ENCODE measurements around the gene FBXW12. TPM values are rescaled to one million over a fixed set of nuclear protein-coding genes. Genes with fewer than 3 reads are reported as not detected.

FBXW12 gene
- total and polyA plus RNA-seq, 2 experiments from 2014 or later, result not detected

- DNase-seq, result no peak
Measured at GRCh38 chr3:48338635-48339034, 33.4 kb upstream of the FBXW12 start.

GRCh38 chr3:48343432-48343831 is 28.6 kb upstream of the FBXW12 start:
- Histone ChIP-seq H3K9me2 (ENCODE audit: insufficient read depth) (no peaks in the 10 kb centered on the region), H4K20me1 (ENCODE audit: insufficient read depth) (no peaks in the 10 kb centered on the region), H3K27me3 (replicated peaks; ENCODE audit: insufficient read depth) (no peaks in the 10 kb centered on the region), H3K36me3 (ENCODE audit: low read depth) (no peaks in the 10 kb centered on the region), H3K4me3 (no peak overlapping the region), H3K4me2 (ENCODE audit: unreplicated experiment) (no peak overlapping the region), H3K27ac (no peak overlapping the region), H3K9me3 (ENCODE audit: low read depth) (no peaks in the 10 kb centered on the region), H3F3A (ENCODE audit: insufficient read depth) (no peaks in the 10 kb centered on the region), H2AFZ (no peak overlapping the region), H3K4me1 (ENCODE audit: insufficient read depth) (no peaks in the 10 kb centered on the region), H3K79me2 (ENCODE audit: insufficient read depth) (no peaks in the 10 kb centered on the region), H3K9ac (no peak overlapping the region)
- in situ Hi-C loops (cut with MboI), result no loop called here
- TF ChIP-seq EZH2phosphoT487 (IDR thresholded peaks at IDR 0.05; ENCODE audit: insufficient read depth, low read depth) (no peak), EZH2 (IDR thresholded peaks at IDR 0.05; ENCODE audit: insufficient read depth, poor library complexity, severe bottlenecking) (no peak)
- WGBS, 2 experiments (ENCODE audit: low coverage in 1 of 2, low lambda C conversion rate in 2 of 2, missing lambda C conversion rate in 2 of 2), result 79 to 89% methylated on average over 8 of the region's 8 CpGs
- no peak for DNase-seq

More at GRCh38 chr3:48338635-48339034, 33.4 kb upstream of the FBXW12 start:
- H3K9me2 ChIP-seq (ENCODE audit: insufficient read depth), result no peaks in the 10 kb centered on the region
- no peak overlapping the region for H3K4me3 ChIP-seq
- H3K9ac ChIP-seq, result no peak overlapping the region
- WGBS, 2 experiments (ENCODE audit: low coverage in 1 of 2, low lambda C conversion rate in 2 of 2, missing lambda C conversion rate in 2 of 2), result 64 to 68% methylated on average over 4 of the region's 4 CpGs
- peaks cover 19% of the 10 kb centered on the region for H3K27me3 ChIP-seq (replicated peaks; ENCODE audit: insufficient read depth)
- H3K9me3 ChIP-seq (ENCODE audit: low read depth), result no peaks in the 10 kb centered on the region
- no peaks in the 10 kb centered on the region for H3K4me1 ChIP-seq (ENCODE audit: insufficient read depth)
- in situ Hi-C loops (cut with MboI), result no loop called here
- TF ChIP-seq EZH2phosphoT487 (IDR thresholded peaks at IDR 0.05; ENCODE audit: insufficient read depth, low read depth), result no peak
- TF ChIP-seq EZH2 (IDR thresholded peaks at IDR 0.05; ENCODE audit: insufficient read depth, poor library complexity, severe bottlenecking), result no peak
- H3F3A ChIP-seq (ENCODE audit: insufficient read depth), result no peaks in the 10 kb centered on the region
- no peaks in the 10 kb centered on the region for H3K79me2 ChIP-seq (ENCODE audit: insufficient read depth)
- H3K36me3 ChIP-seq (ENCODE audit: low read depth), result no peaks in the 10 kb centered on the region
- no peak overlapping the region for H2AFZ ChIP-seq
- no peak overlapping the region for H3K4me2 ChIP-seq (ENCODE audit: unreplicated experiment)
- H4K20me1 ChIP-seq (ENCODE audit: insufficient read depth), result no peaks in the 10 kb centered on the region
- no peak overlapping the region for H3K27ac ChIP-seq

- Histone ChIP-seq H3K4me2 (ENCODE audit: unreplicated experiment) (no peak overlapping the region), H3K4me3 (no peak overlapping the region), H3K9ac (no peak overlapping the region), H3K4me1 (ENCODE audit: insufficient read depth) (no peaks in the 10 kb centered on the region), H3K9me2 (ENCODE audit: insufficient read depth) (no peaks in the 10 kb centered on the region), H3K36me3 (ENCODE audit: low read depth) (no peaks in the 10 kb centered on the region), H3K27me3 (replicated peaks; ENCODE audit: insufficient read depth) (no peaks in the 10 kb centered on the region), H3K79me2 (ENCODE audit: insufficient read depth) (no peaks in the 10 kb centered on the region), H4K20me1 (ENCODE audit: insufficient read depth) (no peaks in the 10 kb centered on the region), H2AFZ (no peak overlapping the region), H3K27ac (no peak overlapping the region), H3K9me3 (ENCODE audit: low read depth) (no peaks in the 10 kb centered on the region), H3F3A (ENCODE audit: insufficient read depth) (no peaks in the 10 kb centered on the region)
- TF ChIP-seq EZH2 (IDR thresholded peaks at IDR 0.05; ENCODE audit: insufficient read depth, poor library complexity, severe bottlenecking), result no peak
- no peak for TF ChIP-seq EZH2phosphoT487 (IDR thresholded peaks at IDR 0.05; ENCODE audit: insufficient read depth, low read depth)
- in situ Hi-C loops (cut with MboI), result no loop called here
- WGBS, 2 experiments (ENCODE audit: low coverage in 1 of 2, low lambda C conversion rate in 2 of 2, missing lambda C conversion rate in 2 of 2), result 5 to 8% methylated on average over 1 of the region's 1 CpG
- DNase-seq, result no peak
Measured at GRCh38 chr3:48344867-48345507, 27.0 kb upstream of the FBXW12 start.

- H2AFZ ChIP-seq, result no peak overlapping the region
- no peaks in the 10 kb centered on the region for H3K4me1 ChIP-seq (ENCODE audit: insufficient read depth)
- H3K27ac ChIP-seq, result no peak overlapping the region
- in situ Hi-C loops (cut with MboI), result no loop called here
- no peaks in the 10 kb centered on the region for H3K79me2 ChIP-seq (ENCODE audit: insufficient read depth)
- H3K4me2 ChIP-seq (ENCODE audit: unreplicated experiment), result no peak overlapping the region
- no peak overlapping the region for H3K9ac ChIP-seq
- WGBS, 2 experiments (ENCODE audit: low coverage in 1 of 2, low lambda C conversion rate in 2 of 2, missing lambda C conversion rate in 2 of 2), result 58 to 73% methylated on average over 2 of the region's 2 CpGs
- H4K20me1 ChIP-seq (ENCODE audit: insufficient read depth), result no peaks in the 10 kb centered on the region
- TF ChIP-seq EZH2 (IDR thresholded peaks at IDR 0.05; ENCODE audit: insufficient read depth, poor library complexity, severe bottlenecking) (no peak), EZH2phosphoT487 (IDR thresholded peaks at IDR 0.05; ENCODE audit: insufficient read depth, low read depth) (no peak)
- no peak for DNase-seq
- H3K9me3 ChIP-seq (ENCODE audit: low read depth), result no peaks in the 10 kb centered on the region
- no peaks in the 10 kb centered on the region for H3K27me3 ChIP-seq (replicated peaks; ENCODE audit: insufficient read depth)
- no peaks in the 10 kb centered on the region for H3K9me2 ChIP-seq (ENCODE audit: insufficient read depth)
- no peak overlapping the region for H3K4me3 ChIP-seq
- no peaks in the 10 kb centered on the region for H3F3A ChIP-seq (ENCODE audit: insufficient read depth)
- H3K36me3 ChIP-seq (ENCODE audit: low read depth), result no peaks in the 10 kb centered on the region
Measured at GRCh38 chr3:48345946-48346572, 26.0 kb upstream of the FBXW12 start.
